GM18511 (cell line): Measurements from ENCODE around the gene PTPRG.

ENCODE experiments used
- ATAC-seq: cut with Tn5 transposase; IDR thresholded peaks from one replicate; pipeline ENCODE4 v1.9.1; 2021; ENCODE audit warnings: mild to moderate bottlenecking, moderate library complexity; ENCODE audit not compliant: unreplicated experiment

The PTPRG gene

DNA sequence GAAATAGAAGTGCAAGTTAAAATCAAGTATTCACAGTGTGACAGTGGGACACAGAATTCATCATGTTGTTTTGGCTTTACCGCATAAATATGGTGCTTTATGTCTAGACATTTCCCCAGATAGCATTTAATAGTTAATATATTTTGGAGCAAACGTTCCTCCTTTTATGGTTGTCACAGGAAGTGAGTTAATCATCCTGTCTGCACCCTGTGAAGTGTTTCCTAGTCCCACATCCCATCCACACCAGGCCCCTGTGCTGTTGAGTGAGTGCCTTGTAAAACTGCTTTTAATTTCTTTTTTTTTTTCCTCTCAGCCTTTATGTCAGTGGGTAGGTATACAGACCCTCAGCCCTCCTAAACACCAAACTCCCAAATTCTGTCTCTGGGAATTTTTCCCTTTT, 418.3 kb downstream of the PTPRG start:
- ATAC-seq: no peak

DNA sequence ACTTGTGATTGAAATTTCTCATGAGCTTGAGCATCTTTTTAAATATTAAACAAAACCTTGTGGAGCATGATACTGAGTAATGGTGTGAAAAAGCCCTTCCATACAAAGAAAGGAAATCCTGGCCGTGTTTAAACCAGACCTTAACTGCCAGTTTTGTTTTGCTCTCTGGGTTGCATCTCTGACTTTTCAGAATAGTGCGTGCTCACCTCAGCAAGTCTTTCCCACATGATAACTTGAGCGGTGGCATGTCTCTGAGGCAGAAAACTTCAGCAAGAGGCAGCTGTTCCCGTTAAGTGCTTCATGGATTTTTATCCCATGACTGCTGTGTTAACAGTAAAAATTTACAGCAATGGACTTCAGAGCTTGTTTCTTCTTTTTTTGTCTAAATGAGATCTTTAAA, 418.7 kb downstream of the PTPRG start:
- ATAC-seq: no peak

DNA sequence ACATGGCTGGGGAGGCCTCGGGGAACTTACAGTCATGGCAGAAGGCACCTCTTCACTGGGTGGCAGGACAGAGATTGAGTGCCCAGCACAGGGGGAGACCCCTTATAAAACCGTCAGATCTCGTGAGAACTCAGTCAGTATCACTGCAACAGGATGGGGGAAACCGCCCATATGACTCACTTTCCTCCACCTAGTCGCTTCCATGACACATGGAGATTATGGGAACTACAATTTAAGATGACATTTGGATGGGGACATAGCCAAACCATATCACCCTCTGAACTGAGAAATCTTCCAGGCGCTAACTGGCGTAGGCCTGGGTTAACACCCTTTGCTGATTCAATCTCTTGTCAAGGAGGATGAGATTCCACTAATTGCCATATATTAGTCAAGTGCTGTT, 419.7 kb downstream of the PTPRG start:
- no peak for ATAC-seq

- no peak for ATAC-seq
Measured at GRCh38 chr3:61983479-61983878, 422.1 kb downstream of the PTPRG start.

DNA sequence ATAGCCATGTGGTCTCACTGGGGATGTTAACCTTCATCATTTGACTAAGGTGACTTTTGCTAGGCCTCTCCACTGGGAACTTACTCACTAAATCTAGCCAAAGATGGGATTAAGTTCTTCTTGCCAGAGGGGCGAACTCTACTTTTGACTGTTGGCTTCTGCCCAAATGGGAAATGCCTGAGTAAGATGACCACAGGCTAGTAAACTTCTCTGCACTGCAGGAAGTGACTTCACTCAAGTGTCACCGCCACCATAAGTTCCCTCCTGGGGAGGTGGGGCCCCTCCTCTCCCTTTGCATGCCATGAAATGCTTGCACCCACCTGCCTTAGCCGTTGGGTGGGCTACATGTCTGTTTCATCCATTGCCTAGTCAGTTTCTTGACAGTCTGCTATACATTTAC, 423.6 kb downstream of the PTPRG start:
- ATAC-seq: no peak

DNA sequence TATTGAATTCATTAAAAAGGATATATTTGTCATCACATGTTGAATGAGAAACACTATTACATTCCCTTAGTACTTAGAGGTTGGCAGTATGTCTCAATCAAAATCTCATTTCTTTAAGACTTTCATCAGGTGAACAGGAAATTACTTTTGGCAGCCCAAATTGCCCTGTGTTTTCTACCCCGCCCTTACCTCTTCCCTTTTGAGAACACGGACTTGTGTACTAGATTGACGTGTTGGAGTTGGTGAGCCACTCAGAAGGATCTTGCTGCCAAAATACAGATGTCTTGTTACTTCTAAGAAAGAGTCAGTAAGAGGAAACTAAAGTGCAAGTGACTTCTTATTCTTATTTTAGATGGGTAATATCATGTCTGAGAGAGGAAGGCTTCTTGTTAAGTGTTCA, 425.1 kb downstream of the PTPRG start:
- ATAC-seq: no peak

GRCh38 chr3:61989681-61990080, 428.3 kb downstream of the PTPRG start:
- no peak for ATAC-seq

- ATAC-seq: no peak
Measured at GRCh38 chr3:61990327-61991027, 429.1 kb downstream of the PTPRG start.

- ATAC-seq: no peak
Measured at GRCh38 chr3:61991706-61992105, 430.3 kb downstream of the PTPRG start.

- no peak for ATAC-seq
Measured at GRCh38 chr3:61996366-61996765, 435.0 kb downstream of the PTPRG start.

GRCh38 chr3:61997101-61997500, 435.7 kb downstream of the PTPRG start:
- ATAC-seq: no peak

DNA sequence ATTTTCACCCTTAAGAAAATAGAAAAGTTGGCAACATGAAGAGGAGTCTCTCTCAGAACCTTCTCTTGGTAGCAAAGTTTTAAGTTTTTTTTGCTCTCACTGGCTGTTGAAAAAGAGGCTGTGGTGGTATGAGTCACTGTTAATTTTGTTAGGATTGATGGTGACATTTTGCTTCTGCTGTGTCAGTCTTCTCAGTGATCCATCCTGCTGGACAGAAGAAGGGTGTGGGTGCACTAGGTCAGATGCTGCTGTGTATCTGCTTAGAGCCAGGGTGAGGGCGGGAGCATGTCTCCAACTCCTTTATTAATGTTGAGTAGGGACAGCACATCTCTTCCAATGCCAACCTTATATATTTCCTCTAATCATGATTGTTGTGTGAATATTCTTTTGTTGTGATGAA, 442.5 kb downstream of the PTPRG start:
- no peak for ATAC-seq

DNA sequence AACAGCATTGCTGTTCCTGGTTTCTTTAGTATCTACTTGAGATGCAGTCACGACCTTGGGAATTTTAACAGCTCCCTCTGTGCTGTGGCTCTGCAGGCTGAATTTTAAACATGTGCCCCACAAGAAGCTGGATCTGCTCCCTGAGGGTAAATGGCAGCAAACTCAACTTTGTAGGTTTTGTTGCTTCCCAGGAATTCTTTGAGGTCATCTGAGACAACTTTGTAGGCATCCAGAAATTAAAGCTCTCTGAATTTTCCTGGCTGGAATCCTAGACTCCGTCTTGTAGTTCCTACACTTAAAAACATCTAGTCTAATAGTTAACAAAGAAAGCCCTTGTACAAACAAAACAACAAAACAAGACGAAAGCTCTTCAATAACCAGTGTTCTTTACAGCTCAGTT, 445.7 kb downstream of the PTPRG start:
- no peak for ATAC-seq

DNA sequence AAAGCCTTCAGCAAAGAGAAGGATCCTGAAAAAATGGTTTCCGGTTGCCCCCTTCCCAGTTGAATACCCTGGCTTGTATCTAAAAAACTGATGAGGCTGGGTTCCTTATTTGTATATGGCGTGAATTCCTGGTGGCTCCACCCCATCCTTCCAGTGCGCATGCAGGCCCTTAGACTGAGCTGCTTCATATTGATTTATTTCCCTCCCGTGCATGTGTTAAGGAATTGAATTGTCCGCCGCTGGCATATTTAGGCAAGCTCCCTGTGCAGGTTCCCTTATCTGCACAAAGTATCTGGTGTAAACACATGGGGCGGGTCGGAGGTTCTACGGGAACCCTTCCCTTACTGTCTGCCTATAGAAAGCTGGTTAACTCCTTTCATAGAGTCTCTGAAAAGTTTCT, 449.6 kb downstream of the PTPRG start:
- no peak for ATAC-seq

- no peak for ATAC-seq
Measured at GRCh38 chr3:62011666-62012065, 450.3 kb downstream of the PTPRG start.

- ATAC-seq: no peak
Measured at GRCh38 chr3:62013951-62014350, 452.6 kb downstream of the PTPRG start.

DNA sequence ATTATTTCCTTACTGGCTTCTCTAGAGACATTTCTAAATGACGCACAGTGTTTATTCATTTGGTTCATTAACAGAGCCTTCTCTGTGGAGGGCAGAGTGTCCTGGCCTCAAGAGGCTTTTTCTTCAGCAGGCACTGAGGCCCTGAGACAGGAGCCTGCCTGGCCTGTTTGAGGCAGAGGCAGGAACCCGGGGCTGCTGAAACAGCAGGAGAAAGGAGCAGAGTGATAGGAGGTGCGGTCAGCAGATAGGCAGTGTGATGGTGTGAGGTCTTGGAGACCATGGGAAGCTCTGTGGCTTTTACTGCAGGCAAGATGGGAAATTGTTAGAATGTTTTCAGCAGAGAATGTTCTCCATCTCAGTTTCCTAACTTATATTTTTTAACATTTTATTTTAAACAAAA, 453.7 kb downstream of the PTPRG start:
- ATAC-seq: no peak

DNA sequence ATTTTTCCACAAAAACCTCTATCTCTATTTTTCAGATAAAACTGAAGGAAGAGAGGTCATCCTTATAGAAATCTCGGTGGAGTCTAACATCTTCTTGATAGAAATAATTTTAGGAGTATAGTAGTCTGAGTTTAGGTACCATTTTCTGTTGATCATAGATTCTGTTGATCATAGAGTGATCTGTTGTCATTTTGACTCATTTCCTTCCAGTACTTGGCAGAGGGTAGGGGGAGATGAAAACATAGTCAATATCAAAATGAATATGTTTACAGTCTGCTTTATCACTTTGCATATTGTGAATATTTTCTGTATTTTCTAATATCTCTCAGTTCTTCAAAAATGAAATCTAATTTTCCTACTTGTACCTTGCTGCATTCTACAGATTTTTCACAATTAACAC, 458.5 kb downstream of the PTPRG start:
- ATAC-seq: no peak

DNA sequence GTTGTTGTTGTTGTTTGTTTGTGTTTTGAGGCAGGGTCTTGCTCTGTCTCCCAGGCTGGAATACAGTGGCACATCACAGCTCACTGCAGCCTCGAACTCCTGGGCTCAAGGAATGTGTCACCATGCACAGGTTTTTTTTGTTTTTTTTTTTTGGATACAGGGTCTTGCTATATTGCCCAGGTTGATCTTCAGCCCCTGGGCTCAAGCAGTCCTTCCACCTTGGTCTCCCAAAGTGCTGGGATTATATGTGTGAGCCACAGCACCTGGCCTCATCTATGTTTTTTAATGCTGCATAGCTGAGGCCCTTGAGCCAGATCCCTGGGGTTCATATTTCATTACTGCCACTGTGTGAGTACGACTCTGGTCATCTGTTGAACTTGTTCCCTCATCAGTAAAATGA, 459.3 kb downstream of the PTPRG start:
- no peak for ATAC-seq

DNA sequence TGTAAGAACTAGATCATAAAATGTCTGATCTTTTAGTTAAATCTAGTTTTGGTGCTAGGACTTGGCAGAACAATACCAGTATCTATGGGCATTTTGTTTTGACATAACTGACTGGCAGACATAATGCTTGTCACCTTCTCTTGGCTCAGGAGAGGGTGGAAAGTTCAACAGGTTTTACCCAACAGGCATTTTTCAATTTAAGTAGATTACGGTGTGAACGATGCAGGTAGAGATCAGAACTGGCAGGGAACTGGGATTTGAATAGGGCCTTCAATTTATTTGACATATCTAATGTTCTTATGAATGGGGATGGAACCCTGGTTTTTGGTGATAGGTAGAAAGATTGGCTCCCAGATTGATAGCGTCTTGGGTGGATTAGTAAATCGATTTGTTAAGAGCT, 460.9 kb downstream of the PTPRG start:
- no peak for ATAC-seq

GRCh38 chr3:62024882-62025281, 463.5 kb downstream of the PTPRG start:
- no peak for ATAC-seq

- ATAC-seq: no peak
Measured at GRCh38 chr3:62025913-62026312, 464.5 kb downstream of the PTPRG start.

GRCh38 chr3:62027241-62027640, 465.9 kb downstream of the PTPRG start:
- ATAC-seq: no peak
